Fibroblast of villous mesenchyme (primary cell): ENCODE data around the gene SNRNP40. TPM values are rescaled to one million over a fixed set of nuclear protein-coding genes. Genes with fewer than 3 reads are reported as not detected.

Experiments
- DNase-seq: peaks from one replicate; pipeline ENCODE4 v3.0.0-alpha.2; 2010; ENCODE audit warnings: low read depth
- H3K4me3 ChIP-seq: 2 replicates; pipeline ENCODE4 v1.5.1; 2011; ENCODE audit warnings: low read depth, mild to moderate bottlenecking, low read length
- total RNA-seq: library from RNA; depleted of rRNA; stranded (reverse); fragments of >200 nt; gene quantifications from 2 replicates; pipeline ENCODE4 v1.2.3, GENCODE V29; 2012
- TF ChIP-seq, protein P1 (sequence below): IDR thresholded peaks from 2 replicates; pipeline ENCODE4 v1.5.1; 2012; ENCODE audit warnings: low read depth, mild to moderate bottlenecking, low read length; ENCODE audit not compliant: insufficient read depth

The SNRNP40 gene
- 85.7 and 114 TPM in 2 replicates for total RNA-seq

DNA sequence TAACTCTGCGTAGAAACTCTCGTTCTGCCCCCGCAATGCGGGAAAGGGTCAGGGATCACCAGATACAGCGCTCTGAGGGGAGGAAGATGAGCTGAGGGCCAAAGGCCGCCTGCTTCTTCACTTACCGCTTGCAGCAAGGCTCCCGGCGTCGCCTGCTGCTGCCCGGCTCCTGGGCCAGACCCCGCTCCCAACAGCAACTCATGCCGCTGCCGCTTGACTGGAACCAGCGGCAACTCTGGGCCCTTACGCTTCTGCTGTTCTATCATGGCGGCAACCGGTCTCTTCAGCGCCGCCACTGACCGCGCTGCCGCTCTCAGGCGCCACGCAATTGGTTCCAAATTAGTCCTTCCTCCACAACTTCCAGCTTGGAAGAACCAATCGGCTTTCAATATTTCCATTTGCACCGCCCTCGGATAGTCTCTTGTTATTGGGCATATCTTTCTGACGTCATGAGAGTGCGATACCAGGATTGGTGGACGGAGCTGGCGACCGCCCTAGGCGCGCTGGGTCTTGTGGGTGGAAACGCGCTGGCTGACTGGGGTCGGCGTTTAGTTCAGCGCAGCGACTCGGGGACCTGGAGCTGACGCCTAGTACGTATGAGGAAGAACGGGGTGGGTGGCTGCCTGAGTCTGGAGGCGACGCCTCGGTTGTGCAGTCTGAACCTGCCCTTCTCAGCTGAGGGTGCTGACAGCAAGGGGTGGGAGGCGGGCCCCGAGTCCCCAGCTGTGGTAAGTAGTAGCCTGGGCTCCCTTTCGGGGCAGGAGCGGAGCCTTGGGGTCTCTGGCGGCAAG, at the start of gene SNRNP40, which contains the start of gene ZCCHC17:
SNRNP40 (minus strand) TSS at position 303 of the 791 bp plus-strand sequence; CDS start at position 266, 37 bp downstream.
ZCCHC17 (plus strand) TSS at position 547 of the 791 bp plus-strand sequence. CDS start 13,067 bp downstream, outside the sequence.
- peak; percentile 100 for DNase-seq
- TF ChIP-seq, protein P1, sequence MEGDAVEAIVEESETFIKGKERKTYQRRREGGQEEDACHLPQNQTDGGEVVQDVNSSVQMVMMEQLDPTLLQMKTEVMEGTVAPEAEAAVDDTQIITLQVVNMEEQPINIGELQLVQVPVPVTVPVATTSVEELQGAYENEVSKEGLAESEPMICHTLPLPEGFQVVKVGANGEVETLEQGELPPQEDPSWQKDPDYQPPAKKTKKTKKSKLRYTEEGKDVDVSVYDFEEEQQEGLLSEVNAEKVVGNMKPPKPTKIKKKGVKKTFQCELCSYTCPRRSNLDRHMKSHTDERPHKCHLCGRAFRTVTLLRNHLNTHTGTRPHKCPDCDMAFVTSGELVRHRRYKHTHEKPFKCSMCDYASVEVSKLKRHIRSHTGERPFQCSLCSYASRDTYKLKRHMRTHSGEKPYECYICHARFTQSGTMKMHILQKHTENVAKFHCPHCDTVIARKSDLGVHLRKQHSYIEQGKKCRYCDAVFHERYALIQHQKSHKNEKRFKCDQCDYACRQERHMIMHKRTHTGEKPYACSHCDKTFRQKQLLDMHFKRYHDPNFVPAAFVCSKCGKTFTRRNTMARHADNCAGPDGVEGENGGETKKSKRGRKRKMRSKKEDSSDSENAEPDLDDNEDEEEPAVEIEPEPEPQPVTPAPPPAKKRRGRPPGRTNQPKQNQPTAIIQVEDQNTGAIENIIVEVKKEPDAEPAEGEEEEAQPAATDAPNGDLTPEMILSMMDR = no peak
- H3K4me3 ChIP-seq = peak within 1 kb of the TSS; percentile 99

DNA sequence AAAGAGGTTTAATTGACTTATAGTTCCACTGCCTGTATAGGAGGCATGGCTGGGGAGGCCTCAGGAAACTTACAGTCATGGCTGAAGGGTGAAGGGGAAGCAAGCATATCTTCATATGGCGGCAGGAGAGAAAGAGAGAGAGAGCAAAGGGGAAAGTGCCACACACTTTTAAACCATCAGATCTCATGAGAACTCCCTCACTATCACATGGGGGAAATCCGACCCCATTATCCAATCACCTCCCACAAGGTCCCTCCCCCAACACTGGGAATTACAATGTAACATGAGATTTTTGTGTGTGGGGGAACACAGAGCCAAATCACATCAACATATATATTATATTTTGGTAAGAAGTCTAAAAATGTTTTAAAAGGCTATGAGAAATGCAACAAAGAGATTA, 49.0 kb upstream of the SNRNP40 start:
- H3K4me3 ChIP-seq = no peak overlapping the region
- TF ChIP-seq, protein P1 = no peak
- DNase-seq = no peak

DNA sequence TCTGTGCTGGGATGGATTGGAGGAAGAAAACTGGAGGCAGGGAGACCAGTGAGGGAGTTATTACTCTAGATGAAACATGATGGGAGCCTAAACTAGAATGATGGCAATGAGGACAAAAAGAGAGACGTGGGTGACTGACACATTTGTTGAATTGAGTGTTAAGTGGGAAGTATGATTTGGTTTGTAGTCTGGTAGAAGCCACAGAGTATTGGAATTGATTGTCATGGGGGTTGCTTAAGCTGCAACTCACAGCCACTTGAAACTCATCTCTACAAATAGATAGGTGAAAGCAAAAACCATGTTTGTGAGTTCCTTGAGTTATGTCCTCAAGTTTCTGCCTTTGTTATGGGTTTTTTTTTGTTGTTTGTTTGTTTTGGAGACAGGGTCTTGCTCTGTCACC, 47.9 kb upstream of the SNRNP40 start:
- DNase-seq = no peak

DNA sequence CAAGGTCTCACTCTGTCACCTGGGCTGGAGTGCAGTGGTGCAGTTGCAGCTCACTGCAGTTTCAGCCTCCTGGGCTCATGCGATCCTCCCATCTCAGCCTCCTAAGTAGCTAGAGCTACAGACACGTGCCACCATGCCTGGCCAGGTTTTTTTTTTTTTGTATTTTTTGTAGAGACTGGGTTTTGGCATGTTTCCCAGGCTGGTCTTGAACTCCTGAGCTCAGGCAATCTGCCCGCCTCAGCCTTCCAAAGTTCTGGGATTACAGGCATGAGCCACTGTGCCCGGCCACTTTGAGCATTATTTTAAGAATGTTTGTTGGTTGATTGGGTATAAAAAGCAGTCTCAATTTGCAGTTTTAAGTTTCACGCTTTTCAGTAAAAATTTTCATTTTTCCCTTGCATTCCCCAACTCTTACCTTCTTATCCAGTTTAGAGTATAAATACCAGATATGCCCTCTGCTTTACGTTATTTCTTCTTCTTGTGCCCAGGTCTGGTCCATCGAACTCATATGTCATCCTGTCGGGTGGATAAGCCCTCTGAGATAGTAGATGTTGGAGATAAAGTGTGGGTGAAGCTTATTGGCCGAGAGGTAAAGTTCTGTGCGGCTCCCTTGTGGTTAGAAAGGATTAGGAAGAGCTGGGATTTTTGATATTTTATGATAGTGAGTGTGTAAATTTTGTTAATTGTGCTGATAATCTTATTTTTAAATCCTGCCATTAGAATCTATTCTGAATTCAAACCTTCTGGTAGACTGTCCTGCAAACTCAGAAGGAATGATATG, 40.3 kb upstream of the SNRNP40 start:
- H3K4me3 ChIP-seq = no peak overlapping the region
- TF ChIP-seq, protein P1 = no peak
- no peak for DNase-seq

More for the DNA sequence above, 47.9 kb upstream of the SNRNP40 start:
- TF ChIP-seq, protein P1 = no peak
- H3K4me3 ChIP-seq = no peak overlapping the region

DNA sequence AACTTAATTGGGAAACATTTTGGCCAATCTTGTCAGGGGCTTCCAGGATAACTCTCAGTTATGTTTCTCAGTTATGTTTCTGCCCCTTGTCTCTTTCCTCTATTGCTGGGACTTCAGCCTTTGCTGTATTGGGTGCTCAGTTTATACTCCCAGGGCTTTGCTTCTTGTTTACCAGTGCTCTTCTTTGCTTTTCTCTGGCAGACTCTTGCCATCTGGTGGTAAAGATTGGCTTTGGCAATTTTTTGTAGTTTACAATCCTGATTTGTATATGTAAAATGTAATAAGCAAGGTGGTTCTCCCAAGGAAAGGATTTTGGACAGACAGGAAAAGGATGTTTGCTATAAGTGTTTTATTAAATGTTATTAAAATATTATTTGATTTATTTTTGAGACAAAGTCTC, 38.4 kb upstream of the SNRNP40 start:
- TF ChIP-seq, protein P1 = peak; percentile 62
- DNase-seq = peak; percentile 65
- no peak overlapping the region for H3K4me3 ChIP-seq

DNA sequence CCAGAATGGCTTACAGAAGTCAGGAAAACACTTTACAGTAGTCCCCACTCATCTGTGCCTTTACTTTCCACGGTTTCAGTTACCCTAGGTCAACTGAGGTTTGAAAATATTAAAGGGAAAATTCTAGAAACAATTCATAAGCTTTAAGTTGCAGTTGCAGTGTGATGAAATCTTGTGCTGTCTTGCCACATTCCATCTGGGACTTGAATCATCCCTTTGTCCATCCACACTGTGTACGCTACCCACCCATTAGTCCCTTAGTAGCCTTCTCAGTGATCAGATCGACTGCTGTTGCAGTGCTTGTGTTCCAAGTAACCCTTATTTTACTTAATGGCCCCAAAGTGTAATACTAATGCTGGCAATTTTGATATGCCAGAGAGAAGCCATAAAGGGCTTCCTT, 30.8 kb upstream of the SNRNP40 start:
- H3K4me3 ChIP-seq = no peak overlapping the region
- DNase-seq = peak; percentile 69
- TF ChIP-seq, protein P1 = no peak
